IMR-90 (cell line): ENCODE results near the gene CPED1. TPM values are rescaled to one million over a fixed set of nuclear protein-coding genes. Genes with fewer than 3 reads are reported as not detected.

ENCODE experiments used
- ATAC-seq: fragments of 200-7000 bp; cut with Tn5 transposase; 2 replicates; pipeline ENCODE4 v1.9.1; 2020; ENCODE audit warnings: low read depth, mild to moderate bottlenecking, moderate library complexity
- BruUV-seq: library from RNA; stranded (reverse); fragments of 400-500 nt; replicated peaks from 2 replicates; lab custom pipeline; 2021; lab: Mats Ljungman, UMichigan
- CTCF ChIA-PET: fragments of 300-600 bp; formaldehyde crosslinking; extraction: SDS; loops from one replicate; lab custom pipeline; 2021; ENCODE audit warnings: antibody characterized with exemption; lab: Yijun Ruan, JAX
- POLR2A ChIA-PET: fragments of 300-600 bp; sonication (Branson Sonifier 250); formaldehyde crosslinking; loops from one replicate; lab custom pipeline; 2022; ENCODE audit warnings: antibody characterized with exemption; ENCODE audit not compliant: unreplicated experiment; lab: Charles Lee
- DNase-seq: peaks from one replicate; pipeline ENCODE4 v3.0.0; 2013
- H2AFZ ChIP-seq: replicated peaks from 2 replicates; pipeline ENCODE3; 2013; ENCODE audit warnings: low read length, mild to moderate bottlenecking; ENCODE audit not compliant: poor library complexity
- H2AK5ac ChIP-seq: 2 replicates; pipeline ENCODE4 v1.6.1; 2013; ENCODE audit warnings: low read depth, low read length, inconsistent platforms
- H2AK9ac ChIP-seq: replicated peaks from 2 replicates; pipeline ENCODE3; 2013; ENCODE audit warnings: mild to moderate bottlenecking, low read depth, low read length, moderate library complexity; ENCODE audit not compliant: poor library complexity
- H2BK120ac ChIP-seq: 2 replicates; pipeline ENCODE4 v1.6.1; 2013; ENCODE audit warnings: low read depth, low read length, inconsistent platforms
- H2BK15ac ChIP-seq: 3 replicates; pipeline ENCODE4 v1.6.1; 2013; ENCODE audit warnings: low read depth, low read length, inconsistent platforms
- H2BK20ac ChIP-seq: 2 replicates; pipeline ENCODE4 v1.6.1; 2013; ENCODE audit warnings: low read depth, mild to moderate bottlenecking, inconsistent platforms, low read length, moderate library complexity
- H2BK5ac ChIP-seq: 2 replicates; pipeline ENCODE4 v1.6.1; 2013; ENCODE audit warnings: mild to moderate bottlenecking, low read depth, low read length, inconsistent platforms; ENCODE audit not compliant: poor library complexity, severe bottlenecking
- H3K14ac ChIP-seq: replicated peaks from 2 replicates; pipeline ENCODE4 v1.6.1; 2013; ENCODE audit warnings: low read depth, low read length, inconsistent platforms
- H3K18ac ChIP-seq: 2 replicates; pipeline ENCODE4 v1.6.1; 2013; ENCODE audit warnings: low read depth, low read length, control low read depth
- H3K23ac ChIP-seq: 2 replicates; pipeline ENCODE4 v1.6.1; 2013; ENCODE audit warnings: low read depth, low read length, inconsistent platforms
- H3K27ac ChIP-seq: 2 replicates; pipeline ENCODE4 v1.5.1; 2013; ENCODE audit warnings: mild to moderate bottlenecking, control low read depth, low read length; ENCODE audit not compliant: insufficient read depth
- H3K27me3 ChIP-seq: 2 replicates; pipeline ENCODE4 v1.6.1; 2013; ENCODE audit warnings: low read length; ENCODE audit not compliant: control insufficient read depth, insufficient read depth
- H3K36me3 ChIP-seq: 2 replicates; pipeline ENCODE4 v1.6.1; 2013; ENCODE audit warnings: low read length, mixed read lengths; ENCODE audit not compliant: control insufficient read depth, insufficient read depth
- H3K4ac ChIP-seq: 2 replicates; pipeline ENCODE4 v1.6.1; 2013; ENCODE audit warnings: low read depth, low read length, inconsistent platforms
- H3K4me1 ChIP-seq: 2 replicates; pipeline ENCODE4 v1.6.1; 2013; ENCODE audit warnings: low read length, mixed read lengths; ENCODE audit not compliant: control insufficient read depth, insufficient read depth
- H3K4me2 ChIP-seq: 2 replicates; pipeline ENCODE4 v1.6.1; 2013; ENCODE audit warnings: low read depth, mild to moderate bottlenecking, control low read depth, low read length, moderate library complexity
- H3K4me3 ChIP-seq: 2 replicates; pipeline ENCODE4 v1.5.1; 2013; ENCODE audit warnings: low read depth, mild to moderate bottlenecking, control low read depth, low read length, moderate library complexity; ENCODE audit not compliant: insufficient read depth
- H3K56ac ChIP-seq: 2 replicates; pipeline ENCODE4 v1.6.1; 2013; ENCODE audit warnings: low read length, inconsistent platforms; ENCODE audit not compliant: insufficient read depth; ENCODE audit errors: extremely low read depth
- H3K79me1 ChIP-seq, 2 experiments: 2 replicates each; pipeline ENCODE4 v1.6.1; 2013; ENCODE audit warnings: low read length in 2 of 2, inconsistent platforms in 1 of 2, low read depth in 1 of 2
- H3K9ac ChIP-seq: 2 replicates; pipeline ENCODE4 v1.6.1; 2013; ENCODE audit warnings: low read depth, low read length, control low read depth
- H3K9me1 ChIP-seq: 2 replicates; pipeline ENCODE4 v1.6.1; 2013; ENCODE audit warnings: low read length, inconsistent platforms; ENCODE audit not compliant: insufficient read depth
- H3K9me3 ChIP-seq: 2 replicates; pipeline ENCODE4 v1.6.1; 2013; ENCODE audit warnings: low read length; ENCODE audit not compliant: control insufficient read depth, insufficient read depth
- H4K20me1 ChIP-seq: 2 replicates; pipeline ENCODE4 v1.6.1; 2013; ENCODE audit warnings: low read length, inconsistent platforms; ENCODE audit not compliant: insufficient read depth
- H4K5ac ChIP-seq: 2 replicates; pipeline ENCODE4 v1.6.1; 2013; ENCODE audit warnings: mild to moderate bottlenecking, low read depth, low read length, control low read depth
- H4K8ac ChIP-seq, 2 experiments: 2 replicates each; pipeline ENCODE4 v1.6.1; 2013; ENCODE audit warnings: low read depth in 2 of 2, low read length in 2 of 2, control low read depth in 1 of 2, inconsistent platforms in 1 of 2
- H4K91ac ChIP-seq: 2 replicates; pipeline ENCODE4 v1.6.1; 2013; ENCODE audit warnings: low read depth, low read length, inconsistent platforms; ENCODE audit not compliant: insufficient read depth
- BHLHE40 ChIP-seq: fragments of 150-350 bp; IDR thresholded peaks from 2 replicates; pipeline ENCODE4 v1.6.1; 2016; ENCODE audit warnings: mild to moderate bottlenecking, low read depth, low read length
- CHD1 ChIP-seq: IDR thresholded peaks from 2 replicates; pipeline ENCODE4 v1.6.1; 2012; ENCODE audit warnings: low read depth, low read length, improper control_type of control experiment
- CTCF ChIP-seq: conservative IDR thresholded peaks from 2 replicates; pipeline ENCODE4 v1.5.1; 2012; ENCODE audit warnings: mild to moderate bottlenecking, low read depth, low read length, improper control_type of control experiment
- ELK1 ChIP-seq: fragments of 150-350 bp; IDR thresholded peaks from 2 replicates; pipeline ENCODE4 v1.6.1; 2016; ENCODE audit warnings: low read depth, mild to moderate bottlenecking, low read length, moderate library complexity, borderline replicate concordance
- FOS ChIP-seq: fragments of 150-350 bp; IDR thresholded peaks from 2 replicates; pipeline ENCODE4 v1.6.1; 2016; ENCODE audit warnings: low read depth, low read length
- MAZ ChIP-seq: IDR thresholded peaks from 2 replicates; pipeline ENCODE4 v1.6.1; 2012; ENCODE audit warnings: low read depth, mild to moderate bottlenecking, low read length, improper control_type of control experiment, moderate library complexity, borderline replicate concordance
- MXI1 ChIP-seq: IDR thresholded peaks from 2 replicates; pipeline ENCODE4 v1.6.1; 2012; ENCODE audit warnings: low read depth, mild to moderate bottlenecking, low read length, moderate library complexity, borderline replicate concordance
- NFE2L2 ChIP-seq: fragments of 150-350 bp; IDR thresholded peaks from 2 replicates; pipeline ENCODE4 v1.6.1; 2016; ENCODE audit warnings: low read depth, mild to moderate bottlenecking, low read length
- RCOR1 ChIP-seq: IDR thresholded peaks from 2 replicates; pipeline ENCODE4 v1.6.1; 2012; ENCODE audit warnings: mild to moderate bottlenecking, low read length, improper control_type of control experiment; ENCODE audit not compliant: insufficient replicate concordance
- USF2 ChIP-seq: fragments of 150-350 bp; IDR thresholded peaks from 2 replicates; pipeline ENCODE4 v1.6.1; 2017; ENCODE audit warnings: mild to moderate bottlenecking, antibody characterized with exemption, low read length, low read depth
- WGBS, 2 experiments: methylation state at CpG; one replicate each; pipeline versions ENCODE4 v1.1.5 to v1.1.7; 2013; ENCODE audit warnings: missing lambda C conversion rate in 2 of 2; ENCODE audit not compliant: insufficient read length in 1 of 2; ENCODE audit errors: extremely low coverage in 2 of 2; 5-methylcytosine and 5-hydroxymethylcytosine counted together
- dilution Hi-C: fragments of 300-500 bp; cut with HindIII; formaldehyde crosslinking; loops from one replicate; pipeline ENCODE4 v1.14.3; 2018; ENCODE audit warnings: low sequenced_read_pairs; ENCODE audit not compliant: unreplicated experiment
- in situ Hi-C: fragments of 300-500 bp; cut with MboI; formaldehyde crosslinking; loops from 3 replicates; pipeline ENCODE4 v1.14.3; 2019; ENCODE audit warnings: low sequenced_read_pairs, inconsistent platforms, mixed read lengths
- intact Hi-C: fragments of 100-400 bp; cut with micrococcal nuclease; formaldehyde crosslinking; loops from 2 replicates; pipeline ENCODE4 v1.10.0; 2022
- polyA plus RNA-seq, 3 experiments: library from polyadenylated mRNA; depleted of rRNA; stranded (reverse); fragments of >200 nt; gene quantifications; 2 replicates each; pipeline ENCODE4 v1.2.3, GENCODE V29; 2012; ENCODE audit warnings: low replicate concordance in 1 of 3
- total RNA-seq: library from RNA; depleted of rRNA; stranded (reverse); fragments of >200 nt; gene quantifications from 2 replicates; pipeline ENCODE4 v1.2.3, GENCODE V29; 2012

CPED1 gene
- total and polyA plus RNA-seq, 2 of the 4 experiments (the other 2 are of a cell fraction), result 31.2 to 96.8 TPM

GRCh38 chr7:121280656-121281055, 292.1 kb downstream of the CPED1 start:
- Histone ChIP-seq H2AK9ac (no peak overlapping the region), H3K9me1 (no peaks in the 10 kb centered on the region; the same call in 1 of the 2 replicates), H3K4me3 (no peak overlapping the region), H3K56ac (no peak overlapping the region), H3K23ac (no peak overlapping the region), H4K8ac (no peak overlapping the region), H3K27ac (no peak overlapping the region), H3K27me3 (no peaks in the 10 kb centered on the region), H3K9me3 (peaks cover 4% of the 10 kb centered on the region; the same call in 1 of the 2 replicates), H3K4me1 (peaks cover 9% of the 10 kb centered on the region), H2BK5ac (no peak overlapping the region), H3K4me2 (no peak overlapping the region), H3K79me1 (peaks cover 2 to 4% of the 10 kb centered on the region in 2 experiments; a peak in 1 of 4 replicates), H4K20me1 (no peaks in the 10 kb centered on the region), H2AFZ (no peak overlapping the region), H3K4ac (no peak overlapping the region), H4K5ac (no peak overlapping the region), H4K91ac (no peak overlapping the region), H3K36me3 (0 out of 2 replicates have a peak, but pooled peaks cover 4% of the 10 kb centered on the region), H2BK15ac (no peak overlapping the region), H2BK120ac (no peak overlapping the region; the same call in 1 of the 2 replicates), H3K18ac (no peak overlapping the region), H2AK5ac (no peak overlapping the region), H3K9ac (no peak overlapping the region), H2BK20ac (no peak overlapping the region), H3K14ac (no peak overlapping the region)
- POLR2A ChIA-PET, result no interaction called here
- CTCF ChIA-PET, result no interaction called here
- in situ Hi-C loops (no loop called here), dilution Hi-C loops (no loop called here), intact Hi-C loops (no loop called here)
- ATAC-seq, result no peak
- DNase-seq, result no peak
- TF ChIP-seq CTCF (no peak), FOS (no peak), RCOR1 (no peak), BHLHE40 (no peak), MAZ (no peak), NFE2L2 (no peak), USF2 (no peak), CHD1 (no peak), ELK1 (no peak), MXI1 (no peak)
- no TSS peak for BruUV-seq
- no CpG with 5 or more reads among the region's 1 CpG for whole genome bisulfite sequencing, 2 experiments
